Measurements from ENCODE around the gene LRRC56.

Gene LRRC56

GRCh38 chr11:531919-532526, 5.3 kb upstream of the LRRC56 start:
- no peaks in the 10 kb centered on the region for H3K9me3 ChIP-seq (ENCODE audit: control insufficient read depth, low read length)
- H3K4me1 ChIP-seq: no peaks in the 10 kb centered on the region
- TF ChIP-seq CTCF (IDR thresholded peaks at IDR 0.05): no peak
- no peaks in the 10 kb centered on the region for H3K36me3 ChIP-seq (ENCODE audit: control insufficient read depth, insufficient read depth, low read length)
- H3K79me2 ChIP-seq: no peaks in the 10 kb centered on the region
- H3K4me2 ChIP-seq (ENCODE audit: low read length): no peak overlapping the region
- no peak overlapping the region for H3K27ac ChIP-seq
- no peak overlapping the region for H2AFZ ChIP-seq
- no peak overlapping the region for H3K9ac ChIP-seq
- H3K4me3 ChIP-seq (ENCODE audit: low read depth, low read length): no peak overlapping the region
- H3K27me3 ChIP-seq (ENCODE audit: control insufficient read depth, insufficient read depth, low read length): no peaks in the 10 kb centered on the region

DNA sequence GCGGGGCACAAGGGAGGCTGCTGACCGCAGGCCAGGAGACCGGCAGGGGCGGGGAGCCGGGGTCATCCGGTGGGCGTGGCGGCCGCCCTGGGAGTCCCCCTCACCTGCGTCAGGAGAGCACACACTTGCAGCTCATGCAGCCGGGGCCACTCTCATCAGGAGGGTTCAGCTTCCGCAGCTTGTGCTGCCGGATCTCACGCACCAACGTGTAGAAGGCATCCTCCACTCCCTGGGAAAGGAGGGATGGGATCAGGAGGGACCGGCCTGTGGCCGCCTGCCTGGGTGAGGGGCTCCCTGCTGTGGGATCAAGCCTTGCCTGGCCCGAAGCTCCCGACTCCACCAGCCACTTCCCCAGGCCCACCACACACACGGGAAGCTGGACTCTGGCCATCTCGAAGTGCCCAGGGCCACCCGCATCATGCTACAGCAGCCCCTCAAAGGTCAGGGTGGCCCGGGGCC, 4.8 kb upstream of the LRRC56 start:
- H3K9ac ChIP-seq: no peak overlapping the region
- no peak overlapping the region for H2AFZ ChIP-seq
- TF ChIP-seq CTCF (IDR thresholded peaks at IDR 0.05): no peak
- no peak overlapping the region for H3K4me2 ChIP-seq (ENCODE audit: low read length)
- H3K4me1 ChIP-seq: no peaks in the 10 kb centered on the region
- H3K27ac ChIP-seq: no peak overlapping the region
- no peaks in the 10 kb centered on the region for H3K36me3 ChIP-seq (ENCODE audit: control insufficient read depth, insufficient read depth, low read length)
- no peak overlapping the region for H3K4me3 ChIP-seq (ENCODE audit: low read depth, low read length)
- no peaks in the 10 kb centered on the region for H3K79me2 ChIP-seq
- H3K27me3 ChIP-seq (ENCODE audit: control insufficient read depth, insufficient read depth, low read length): no peaks in the 10 kb centered on the region
- no peaks in the 10 kb centered on the region for H3K9me3 ChIP-seq (ENCODE audit: control insufficient read depth, low read length)

- Histone ChIP-seq H3K4me3 (ENCODE audit: low read depth, low read length) (no peak overlapping the region), H3K27ac (no peak overlapping the region), H2AFZ (no peak overlapping the region), H3K9me3 (ENCODE audit: control insufficient read depth, low read length) (no peaks in the 10 kb centered on the region), H3K4me1 (no peaks in the 10 kb centered on the region), H3K9ac (no peak overlapping the region), H3K79me2 (no peaks in the 10 kb centered on the region), H3K4me2 (ENCODE audit: low read length) (no peak overlapping the region), H3K27me3 (ENCODE audit: control insufficient read depth, insufficient read depth, low read length) (no peaks in the 10 kb centered on the region), H3K36me3 (ENCODE audit: control insufficient read depth, insufficient read depth, low read length) (no peaks in the 10 kb centered on the region)
- no peak for TF ChIP-seq CTCF (IDR thresholded peaks at IDR 0.05)
These were observed 4.2 kb upstream of the LRRC56 start for GRCh38 chr11:532986-533585.

DNA sequence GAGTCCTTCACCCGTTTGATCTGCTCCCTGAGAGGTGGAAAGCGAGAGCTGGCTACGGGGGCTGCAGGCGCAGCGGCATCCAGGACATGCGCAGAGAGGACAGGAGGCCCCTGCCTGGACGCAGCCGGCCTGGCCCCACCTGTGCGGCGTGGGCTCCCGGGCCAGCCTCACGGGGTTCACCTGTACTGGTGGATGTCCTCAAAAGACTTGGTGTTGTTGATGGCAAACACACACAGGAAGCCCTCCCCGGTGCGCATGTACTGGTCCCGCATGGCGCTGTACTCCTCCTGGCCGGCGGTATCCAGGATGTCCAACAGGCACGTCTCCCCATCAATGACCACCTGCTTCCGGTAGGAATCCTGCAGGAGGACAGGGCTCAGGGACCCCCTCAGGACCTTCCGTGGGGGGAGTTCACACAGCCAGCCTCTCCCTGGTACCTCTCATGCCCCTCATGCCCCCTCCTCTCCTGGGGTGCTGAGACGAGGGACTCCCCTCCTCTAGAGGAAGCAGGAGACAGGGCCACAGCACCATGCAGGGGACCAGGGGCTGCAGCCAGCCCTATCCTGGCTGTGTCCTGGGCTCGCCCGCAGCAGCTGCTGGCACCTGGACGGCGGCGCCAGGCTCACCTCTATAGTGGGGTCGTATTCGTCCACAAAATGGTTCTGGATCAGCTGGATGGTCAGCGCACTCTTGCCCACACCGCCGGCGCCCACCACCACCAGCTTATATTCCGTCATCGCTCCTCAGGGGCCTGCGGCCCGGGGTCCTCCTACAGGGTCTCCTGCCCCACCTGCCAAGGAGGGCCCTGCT, 3.5 kb upstream of the LRRC56 start:
- peak overlapping the region; percentile 62 for H3K4me2 ChIP-seq (ENCODE audit: low read length)
- no peaks in the 10 kb centered on the region for H3K79me2 ChIP-seq
- H2AFZ ChIP-seq: no peak overlapping the region
- no peak for TF ChIP-seq CTCF (IDR thresholded peaks at IDR 0.05)
- no peaks in the 10 kb centered on the region for H3K4me1 ChIP-seq
- H3K27ac ChIP-seq: no peak overlapping the region
- H3K9ac ChIP-seq: no peak overlapping the region
- H3K27me3 ChIP-seq (ENCODE audit: control insufficient read depth, insufficient read depth, low read length): no peaks in the 10 kb centered on the region
- H3K4me3 ChIP-seq (ENCODE audit: low read depth, low read length): no peak overlapping the region
- no peaks in the 10 kb centered on the region for H3K9me3 ChIP-seq (ENCODE audit: control insufficient read depth, low read length)
- no peaks in the 10 kb centered on the region for H3K36me3 ChIP-seq (ENCODE audit: control insufficient read depth, insufficient read depth, low read length)

All from parathyroid adenoma (tissue), 2 donors.